Keratinocyte (primary cell): ENCODE results near the gene S100A6. TPM values are rescaled to one million over a fixed set of nuclear protein-coding genes. Genes with fewer than 3 reads are reported as not detected.

ENCODE experiments used
- DNase-seq: peaks from one replicate; pipeline ENCODE4 v3.0.0-alpha.2; 2011; ENCODE audit warnings: low read depth, missing footprints, low spot score
- FAIRE-seq: peaks from 2 replicates; lab custom pipeline; 2011; peaks lifted over from hg19 to GRCh38; lab: Jason Lieb, UNC
- H2AFZ ChIP-seq: 2 replicates; pipeline ENCODE4 v1.6.0; 2012; ENCODE audit warnings: low read length, control low read depth, inconsistent platforms; ENCODE audit not compliant: control insufficient read depth
- H3K27ac ChIP-seq: 2 replicates; pipeline ENCODE4 v1.5.1; 2011; ENCODE audit warnings: low read length; ENCODE audit not compliant: control insufficient read depth, insufficient read depth
- H3K27me3 ChIP-seq: 3 replicates; pipeline ENCODE4 v1.6.0; 2011; ENCODE audit warnings: low read length; ENCODE audit not compliant: control insufficient read depth, insufficient read depth; ENCODE audit errors: extremely low read depth
- H3K36me3 ChIP-seq, 2 experiments: 2 replicates in 1 of 2; 3 replicates in 1 of 2; pipeline ENCODE4 v1.5.1; 2011; ENCODE audit warnings: low read length in 2 of 2, mild to moderate bottlenecking in 1 of 2; ENCODE audit not compliant: control insufficient read depth in 2 of 2, insufficient read depth in 2 of 2; ENCODE audit errors: extremely low read depth in 1 of 2
- H3K4me1 ChIP-seq: 3 replicates; pipeline ENCODE4 v1.5.1; 2011; ENCODE audit warnings: low read length; ENCODE audit not compliant: control insufficient read depth, insufficient read depth; ENCODE audit errors: extremely low read depth
- H3K4me2 ChIP-seq: 3 replicates; pipeline ENCODE4 v1.6.0; 2011; ENCODE audit warnings: low read depth, low read length; ENCODE audit not compliant: control insufficient read depth, insufficient read depth; ENCODE audit errors: extremely low read depth
- H3K4me3 ChIP-seq, 3 experiments: fragments of 200-600 bp in 1 of 3; sonication (generic) in 1 of 3; 2 replicates in 2 of 3; 3 replicates in 1 of 3; pipeline ENCODE4 v1.5.1; 2011 to 2016; ENCODE audit warnings: low read length in 3 of 3, mild to moderate bottlenecking in 3 of 3, control low read depth in 2 of 3, inconsistent platforms in 1 of 3, low read depth in 1 of 3, mixed read lengths in 1 of 3, mixed run types in 1 of 3, moderate library complexity in 1 of 3; ENCODE audit not compliant: control insufficient read depth in 2 of 3, insufficient read depth in 2 of 3; ENCODE audit errors: extremely low read depth in 1 of 3
- H3K79me2 ChIP-seq: 2 replicates; pipeline ENCODE4 v1.6.0; 2012; ENCODE audit warnings: low read length; ENCODE audit not compliant: control insufficient read depth, insufficient read depth
- H3K9ac ChIP-seq: 3 replicates; pipeline ENCODE4 v1.6.0; 2011; ENCODE audit warnings: low read length; ENCODE audit not compliant: control insufficient read depth, insufficient read depth; ENCODE audit errors: extremely low read depth
- H3K9me1 ChIP-seq: 3 replicates; pipeline ENCODE4 v1.6.0; 2011; ENCODE audit warnings: low read length; ENCODE audit not compliant: control insufficient read depth, insufficient read depth; ENCODE audit errors: extremely low read depth
- H3K9me3 ChIP-seq: 2 replicates; pipeline ENCODE4 v1.5.1; 2012; ENCODE audit warnings: low read depth, low read length; ENCODE audit not compliant: control insufficient read depth
- H4K20me1 ChIP-seq: 3 replicates; pipeline ENCODE4 v1.6.0; 2011; ENCODE audit warnings: low read length; ENCODE audit not compliant: control insufficient read depth, insufficient read depth; ENCODE audit errors: extremely low read depth
- EZH2 ChIP-seq: IDR thresholded peaks from one replicate; pipeline ENCODE4 v1.6.1; 2012; ENCODE audit warnings: inconsistent platforms, mild to moderate bottlenecking, low read length, moderate library complexity
- dilution Hi-C: fragments of 300-500 bp; cut with MboI; formaldehyde crosslinking; loops from one replicate; pipeline ENCODE4 v1.7.0; 2020; ENCODE audit warnings: low sequenced_read_pairs; ENCODE audit not compliant: extremely low pct_ligation_motif_present
- polyA plus RNA-seq, 5 experiments: library from polyadenylated mRNA; depleted of rRNA in 3 of 5; stranded (reverse) in 3 of 5; stranded (forward) in 1 of 5; unstranded in 1 of 5; fragments of >200 nt; gene quantifications; 1 replicate in 1 of 5; 2 replicates in 3 of 5; 3 replicates in 1 of 5; pipeline versions ENCODE4 v1.2.1 to v1.2.3, GENCODE V29; 2011 to 2012; ENCODE audit warnings: missing spikeins in 2 of 5, low read depth in 1 of 5, low replicate concordance in 1 of 5
- TF ChIP-seq, protein P1 (sequence below), 3 experiments: IDR thresholded peaks in 1 of 3; conservative IDR thresholded peaks in 1 of 3; optimal IDR thresholded peaks in 1 of 3; 2 replicates in 2 of 3; 3 replicates in 1 of 3; pipeline versions ENCODE3 to v1.5.1; 2011; ENCODE audit warnings: low read length in 3 of 3, mild to moderate bottlenecking in 3 of 3, moderate library complexity in 2 of 3, control low read depth in 1 of 3, inconsistent platforms in 1 of 3; ENCODE audit not compliant: insufficient read depth in 2 of 3; ENCODE audit errors: extremely low read depth in 1 of 3

The S100A6 gene
- polyA plus RNA-seq, 1 donor (not counting 4 experiments of a cell fraction or from before 2014, with no cell fraction given) = 2,598 TPM

DNA sequence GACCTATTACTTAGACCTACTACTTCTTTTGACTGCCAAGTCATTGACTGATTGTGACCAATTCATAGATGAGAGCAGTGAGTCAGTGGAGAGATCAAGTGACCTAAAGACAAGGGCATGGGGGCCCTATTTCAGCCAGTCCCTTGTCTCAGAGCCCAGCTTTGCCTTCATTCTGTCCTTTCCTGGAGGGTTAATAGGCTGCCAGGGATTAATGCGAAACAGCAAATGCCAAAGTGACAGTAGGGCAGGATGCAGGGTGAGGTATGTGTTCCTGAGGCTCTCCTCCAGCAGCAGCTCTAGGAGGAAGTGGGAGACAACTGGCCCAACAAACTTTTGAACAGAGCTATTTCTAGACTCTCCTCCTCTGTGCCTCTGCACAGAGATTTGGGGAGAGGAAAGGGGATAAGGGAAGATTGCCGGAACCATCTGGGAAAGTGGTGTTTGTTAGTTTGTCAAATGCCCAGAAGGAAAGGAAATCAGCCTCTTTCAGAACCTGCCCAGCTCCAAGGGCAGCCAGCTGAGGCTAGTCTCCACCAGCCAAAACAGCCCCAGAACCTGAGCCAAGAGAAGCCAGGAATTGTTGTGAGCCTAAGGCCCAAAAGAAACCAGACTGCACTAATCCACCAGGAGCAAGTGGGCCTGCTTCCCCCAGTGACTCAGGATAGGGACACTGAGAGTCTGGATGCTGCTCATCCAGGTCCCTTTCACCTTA is 18.2 kb upstream of the S100A6 start:
- dilution Hi-C loops = no loop called here
- no peak overlapping the region for H3K27ac ChIP-seq

DNA sequence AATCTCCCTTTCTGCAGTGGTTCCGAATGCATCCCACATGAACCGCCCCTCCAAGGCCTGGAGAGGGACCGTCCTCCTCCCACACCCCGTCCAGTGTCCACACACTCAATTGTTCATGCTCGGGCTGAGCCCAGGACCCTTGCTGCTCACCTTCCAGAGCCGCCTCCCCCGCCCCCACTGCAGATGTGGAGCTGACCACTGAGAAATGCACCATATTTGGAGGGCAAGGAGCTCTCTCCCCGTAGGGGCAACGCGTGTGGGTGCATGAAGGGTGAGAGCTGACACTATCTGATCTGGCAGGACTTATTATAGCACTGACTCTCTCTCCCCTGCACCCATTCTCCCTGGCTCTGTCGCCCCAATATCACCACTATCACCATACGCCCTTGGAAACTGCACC is 17.3 kb upstream of the S100A6 start:
- Histone ChIP-seq H3K79me2 (no peaks in the 10 kb centered on the region), H2AFZ (no peak overlapping the region), H3K4me2 (no peak overlapping the region), H3K27ac (no peak overlapping the region), H3K4me1 (peaks cover 36% of the 10 kb centered on the region), H3K4me3 (no peak overlapping the region), H4K20me1 (no peaks in the 10 kb centered on the region), H3K9ac (no peak overlapping the region), H3K27me3 (no peaks in the 10 kb centered on the region), H3K36me3 (peaks cover 15 to 33% of the 10 kb centered on the region in 2 experiments), H3K9me3 (no peaks in the 10 kb centered on the region), H3K9me1 (no peaks in the 10 kb centered on the region)
- dilution Hi-C loops = no loop called here
- DNase-seq (no peak), FAIRE-seq (no peak)
- TF ChIP-seq, protein P1, sequence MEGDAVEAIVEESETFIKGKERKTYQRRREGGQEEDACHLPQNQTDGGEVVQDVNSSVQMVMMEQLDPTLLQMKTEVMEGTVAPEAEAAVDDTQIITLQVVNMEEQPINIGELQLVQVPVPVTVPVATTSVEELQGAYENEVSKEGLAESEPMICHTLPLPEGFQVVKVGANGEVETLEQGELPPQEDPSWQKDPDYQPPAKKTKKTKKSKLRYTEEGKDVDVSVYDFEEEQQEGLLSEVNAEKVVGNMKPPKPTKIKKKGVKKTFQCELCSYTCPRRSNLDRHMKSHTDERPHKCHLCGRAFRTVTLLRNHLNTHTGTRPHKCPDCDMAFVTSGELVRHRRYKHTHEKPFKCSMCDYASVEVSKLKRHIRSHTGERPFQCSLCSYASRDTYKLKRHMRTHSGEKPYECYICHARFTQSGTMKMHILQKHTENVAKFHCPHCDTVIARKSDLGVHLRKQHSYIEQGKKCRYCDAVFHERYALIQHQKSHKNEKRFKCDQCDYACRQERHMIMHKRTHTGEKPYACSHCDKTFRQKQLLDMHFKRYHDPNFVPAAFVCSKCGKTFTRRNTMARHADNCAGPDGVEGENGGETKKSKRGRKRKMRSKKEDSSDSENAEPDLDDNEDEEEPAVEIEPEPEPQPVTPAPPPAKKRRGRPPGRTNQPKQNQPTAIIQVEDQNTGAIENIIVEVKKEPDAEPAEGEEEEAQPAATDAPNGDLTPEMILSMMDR (optimal IDR thresholded peaks at IDR 0.05 in 1 of 3, IDR thresholded peaks at IDR 0.05 in 1 of 3, conservative IDR thresholded peaks at IDR 0.05 in 1 of 3; ENCODE audit: extremely low read depth in 1 of 3, insufficient read depth in 2 of 3, low read length in 3 of 3) = no peak
- TF ChIP-seq EZH2 = no peak

More for the DNA sequence above, 18.2 kb upstream of the S100A6 start:
- no peak overlapping the region for H3K4me3 ChIP-seq
- peaks cover 17 to 33% of the 10 kb centered on the region in 2 experiments for H3K36me3 ChIP-seq
- no peak overlapping the region for H3K9ac ChIP-seq
- no peak overlapping the region for H3K4me2 ChIP-seq
- no peaks in the 10 kb centered on the region for H4K20me1 ChIP-seq
- H3K9me3 ChIP-seq = no peaks in the 10 kb centered on the region
- no peak for FAIRE-seq
- H3K4me1 ChIP-seq = peaks cover 31% of the 10 kb centered on the region
- no peaks in the 10 kb centered on the region for H3K79me2 ChIP-seq
- no peak for TF ChIP-seq EZH2
- TF ChIP-seq, protein P1 (optimal IDR thresholded peaks at IDR 0.05 in 1 of 3, IDR thresholded peaks at IDR 0.05 in 1 of 3, conservative IDR thresholded peaks at IDR 0.05 in 1 of 3; ENCODE audit: extremely low read depth in 1 of 3, insufficient read depth in 2 of 3, low read length in 3 of 3) = no peak
- DNase-seq = no peak
- no peaks in the 10 kb centered on the region for H3K9me1 ChIP-seq
- H3K27me3 ChIP-seq = no peaks in the 10 kb centered on the region
- H2AFZ ChIP-seq = no peak overlapping the region
